ENCODE data around the gene CUL4A. TPM values are rescaled to one million over a fixed set of nuclear protein-coding genes. Genes with fewer than 3 reads are reported as not detected.
"Not testable (repeated sequence)": the region's sequence is repeated elsewhere in the genome, so short reads cannot be mapped to it uniquely, and the experiment has no call there.

CUL4A gene
- polyA plus RNA-seq, 1 experiment: 75.4 TPM

GRCh38 chr13:113258321-113259054 is 49.1 kb downstream of the CUL4A start:
- Histone ChIP-seq H3K27ac (ENCODE audit: low read depth, low read length) (no peak overlapping the region), H3K27me3 (ENCODE audit: control insufficient read depth, insufficient read depth, low read length) (no peaks in the 10 kb centered on the region), H3K4me3 (ENCODE audit: low read depth, low read length) (no peak overlapping the region), H3K9me3 (ENCODE audit: control insufficient read depth, insufficient read depth, low read length) (no peaks in the 10 kb centered on the region)
- TF ChIP-seq, protein P1, sequence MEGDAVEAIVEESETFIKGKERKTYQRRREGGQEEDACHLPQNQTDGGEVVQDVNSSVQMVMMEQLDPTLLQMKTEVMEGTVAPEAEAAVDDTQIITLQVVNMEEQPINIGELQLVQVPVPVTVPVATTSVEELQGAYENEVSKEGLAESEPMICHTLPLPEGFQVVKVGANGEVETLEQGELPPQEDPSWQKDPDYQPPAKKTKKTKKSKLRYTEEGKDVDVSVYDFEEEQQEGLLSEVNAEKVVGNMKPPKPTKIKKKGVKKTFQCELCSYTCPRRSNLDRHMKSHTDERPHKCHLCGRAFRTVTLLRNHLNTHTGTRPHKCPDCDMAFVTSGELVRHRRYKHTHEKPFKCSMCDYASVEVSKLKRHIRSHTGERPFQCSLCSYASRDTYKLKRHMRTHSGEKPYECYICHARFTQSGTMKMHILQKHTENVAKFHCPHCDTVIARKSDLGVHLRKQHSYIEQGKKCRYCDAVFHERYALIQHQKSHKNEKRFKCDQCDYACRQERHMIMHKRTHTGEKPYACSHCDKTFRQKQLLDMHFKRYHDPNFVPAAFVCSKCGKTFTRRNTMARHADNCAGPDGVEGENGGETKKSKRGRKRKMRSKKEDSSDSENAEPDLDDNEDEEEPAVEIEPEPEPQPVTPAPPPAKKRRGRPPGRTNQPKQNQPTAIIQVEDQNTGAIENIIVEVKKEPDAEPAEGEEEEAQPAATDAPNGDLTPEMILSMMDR (IDR thresholded peaks at IDR 0.05; ENCODE audit: low read depth, low read length): no peak
- ChIA-PET CTCF (no interaction called here), POLR2A (no interaction called here)
- DNase-seq (ENCODE audit: low read depth, low spot score): no peak

- ChIA-PET POLR2A (no interaction called here), CTCF (no interaction called here)
- Histone ChIP-seq H3K27ac (ENCODE audit: low read depth, low read length) (no peak overlapping the region), H3K27me3 (ENCODE audit: control insufficient read depth, insufficient read depth, low read length) (no peaks in the 10 kb centered on the region), H3K9me3 (ENCODE audit: control insufficient read depth, insufficient read depth, low read length) (no peaks in the 10 kb centered on the region), H3K4me3 (ENCODE audit: low read depth, low read length) (no peak overlapping the region)
- TF ChIP-seq, protein P1 (IDR thresholded peaks at IDR 0.05; ENCODE audit: low read depth, low read length): no peak
- DNase-seq (ENCODE audit: low read depth, low spot score): no peak
Observed at GRCh38 chr13:113260996-113261395, 51.6 kb downstream of the CUL4A start.

GRCh38 chr13:113263016-113263415 is 53.6 kb downstream of the CUL4A start:
- H3K4me3 ChIP-seq (ENCODE audit: low read depth, low read length); H3K27ac ChIP-seq (ENCODE audit: low read depth, low read length); H3K9me3 ChIP-seq (ENCODE audit: control insufficient read depth, insufficient read depth, low read length); H3K27me3 ChIP-seq (ENCODE audit: control insufficient read depth, insufficient read depth, low read length); POLR2A ChIA-PET; DNase-seq (ENCODE audit: low read depth, low spot score); CTCF ChIA-PET: not testable (repeated sequence)

DNA sequence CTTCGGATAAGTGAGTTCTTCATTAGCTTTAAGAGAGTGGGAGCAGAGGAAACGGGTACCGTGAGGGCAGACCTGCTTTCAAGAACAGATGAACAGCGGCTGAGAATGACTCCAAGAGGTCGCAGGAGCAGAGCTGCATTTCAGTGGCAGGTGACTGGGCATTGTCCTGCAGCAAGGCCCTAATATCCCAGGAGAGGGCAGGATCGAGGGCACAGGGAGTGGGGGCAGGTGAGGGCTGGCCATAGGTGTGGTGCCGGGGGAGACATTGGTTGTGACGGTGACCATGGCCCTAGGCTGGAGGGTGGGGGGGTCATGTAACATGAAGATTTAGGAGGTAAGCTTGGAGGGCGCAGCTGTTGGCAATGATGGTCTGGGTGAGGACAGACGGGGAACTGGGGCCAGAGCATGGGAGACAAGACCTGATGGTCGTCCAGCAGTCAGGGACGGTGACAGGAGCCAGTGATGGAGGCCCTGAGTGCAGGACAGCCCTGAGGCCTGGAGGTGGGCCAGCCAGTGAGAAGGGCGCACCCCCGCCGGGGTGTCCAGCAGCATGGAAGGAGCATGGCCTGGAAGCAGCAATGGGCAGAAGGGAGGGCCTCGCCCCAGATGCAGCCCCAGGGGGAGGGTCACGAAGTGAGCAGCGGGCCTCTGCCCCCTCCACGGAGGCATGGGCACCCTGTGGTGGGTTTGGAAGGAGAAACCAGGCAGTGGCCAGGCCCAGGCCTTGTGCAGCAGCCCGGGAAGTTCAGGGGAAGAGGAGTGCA is 58.4 kb downstream of the CUL4A start:
- Histone ChIP-seq H3K27ac (ENCODE audit: low read depth, low read length) (no peak overlapping the region), H3K27me3 (ENCODE audit: control insufficient read depth, insufficient read depth, low read length) (no peaks in the 10 kb centered on the region), H3K9me3 (ENCODE audit: control insufficient read depth, insufficient read depth, low read length) (no peaks in the 10 kb centered on the region), H3K4me3 (ENCODE audit: low read depth, low read length) (no peak overlapping the region)
- ChIA-PET POLR2A (no interaction called here), CTCF (no interaction called here)
- no peak for DNase-seq (ENCODE audit: low read depth, low spot score)
- TF ChIP-seq, protein P1 (IDR thresholded peaks at IDR 0.05; ENCODE audit: low read depth, low read length): no peak

DNA sequence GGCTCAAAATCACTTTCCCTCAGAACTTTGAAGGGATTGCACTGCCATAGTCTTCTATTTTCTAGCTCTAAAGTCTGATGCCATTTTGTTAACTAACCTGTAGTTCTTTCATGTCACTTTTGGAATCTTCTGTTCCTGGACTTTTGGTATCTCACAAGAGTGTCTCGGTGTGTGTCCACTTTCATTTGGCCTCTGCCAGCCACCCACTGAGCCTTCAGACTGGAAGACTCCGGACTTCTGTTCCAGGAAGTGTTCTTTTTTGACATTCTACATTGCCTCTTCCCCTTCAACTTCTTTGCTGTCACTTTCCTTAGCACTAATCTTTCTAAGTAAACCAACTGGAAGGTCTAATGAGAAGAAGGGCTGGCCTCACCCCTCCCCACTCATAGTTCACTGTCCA is 62.6 kb downstream of the CUL4A start:
- no peak overlapping the region for H3K4me3 ChIP-seq (ENCODE audit: low read depth, low read length)
- CTCF ChIA-PET: interaction anchor here (0.9 kb wide), 1 partner anchor 36 kb away, joined by 4 read pairs; no protein-coding TSS in a partner anchor
- POLR2A ChIA-PET: no interaction called here

More for the DNA sequence above, 62.6 kb downstream of the CUL4A start:
- Histone ChIP-seq H3K27me3 (ENCODE audit: control insufficient read depth, insufficient read depth, low read length) (no peaks in the 10 kb centered on the region), H3K9me3 (ENCODE audit: control insufficient read depth, insufficient read depth, low read length) (no peaks in the 10 kb centered on the region; the same call in 1 of the 2 replicates), H3K27ac (ENCODE audit: low read depth, low read length) (no peak overlapping the region)
- TF ChIP-seq, protein P1 (IDR thresholded peaks at IDR 0.05; ENCODE audit: low read depth, low read length): no peak
- DNase-seq (ENCODE audit: low read depth, low spot score): no peak

Measured in AG04450 (cell line).